Endothelial cell of umbilical vein (primary cell): ENCODE results near the gene SLC23A1. TPM values are rescaled to one million over a fixed set of nuclear protein-coding genes. Genes with fewer than 3 reads are reported as not detected.

ENCODE experiments used
- BruUV-seq: library from RNA; stranded (reverse); fragments of 400-500 nt; replicated peaks from 2 replicates; lab custom pipeline; 2021; lab: Mats Ljungman, UMichigan
- CTCF ChIA-PET: fragments of 300-600, 350-600 bp; sonication (Branson Sonifier 250); formaldehyde crosslinking; loops from one replicate; lab custom pipeline; 2021; ENCODE audit warnings: antibody characterized with exemption, inconsistent platforms; lab: Charles Lee
- POLR2A ChIA-PET: fragments of 300-600, 350-600 bp; sonication (Branson Sonifier 250); formaldehyde crosslinking; loops from one replicate; lab custom pipeline; 2021; ENCODE audit warnings: antibody characterized with exemption, inconsistent platforms; lab: Charles Lee
- DNase-seq: peaks from one replicate; pipeline ENCODE4 v3.0.0-alpha.2; 2011; ENCODE audit warnings: low read depth, low spot score
- FAIRE-seq: peaks from 2 replicates; lab custom pipeline; 2011; peaks lifted over from hg19 to GRCh38; lab: Jason Lieb, UNC
- H2AFZ ChIP-seq: 2 replicates; pipeline ENCODE4 v1.6.0; 2012; ENCODE audit warnings: low read depth, low read length, control low read depth, inconsistent platforms
- H3K27ac ChIP-seq: 2 replicates; pipeline ENCODE4 v1.5.1; 2011; ENCODE audit warnings: low read depth, mild to moderate bottlenecking, control low read depth, low read length, moderate library complexity; ENCODE audit not compliant: insufficient read depth
- H3K27me3 ChIP-seq, 2 experiments: 2 replicates each; pipeline versions ENCODE4 v1.6.0 to v1.6.1; 2011; ENCODE audit warnings: low read length in 2 of 2, mixed read lengths in 1 of 2; ENCODE audit not compliant: control insufficient read depth in 2 of 2, insufficient read depth in 2 of 2
- H3K36me3 ChIP-seq, 2 experiments: 2 replicates in 1 of 2; 3 replicates in 1 of 2; pipeline ENCODE4 v1.5.1; 2011; ENCODE audit warnings: low read length in 2 of 2, mild to moderate bottlenecking in 1 of 2, moderate library complexity in 1 of 2; ENCODE audit not compliant: control insufficient read depth in 2 of 2, insufficient read depth in 2 of 2; ENCODE audit errors: extremely low read depth in 1 of 2
- H3K4me1 ChIP-seq: 3 replicates; pipeline ENCODE4 v1.5.1; 2011; ENCODE audit warnings: mild to moderate bottlenecking, low read length; ENCODE audit not compliant: control insufficient read depth, insufficient read depth; ENCODE audit errors: extremely low read depth
- H3K4me2 ChIP-seq: 2 replicates; pipeline ENCODE4 v1.6.1; 2011; ENCODE audit warnings: low read length, control low read depth, mixed read lengths; ENCODE audit not compliant: insufficient read depth
- H3K4me3 ChIP-seq, 3 experiments: fragments of 200-600 bp in 1 of 3; sonication (generic), shearing (Covaris generic) in 1 of 3; replicated peaks in 1 of 3; 2 replicates each; pipeline ENCODE4 v1.5.1; 2011 to 2016; ENCODE audit warnings: control low read depth in 3 of 3, low read length in 3 of 3, mild to moderate bottlenecking in 2 of 3, inconsistent platforms in 1 of 3, low read depth in 1 of 3, moderate library complexity in 1 of 3; ENCODE audit not compliant: insufficient read depth in 1 of 3
- H3K79me2 ChIP-seq: 2 replicates; pipeline ENCODE4 v1.6.0; 2012; ENCODE audit warnings: low read length, inconsistent platforms; ENCODE audit not compliant: control insufficient read depth, insufficient read depth
- H3K9ac ChIP-seq: replicated peaks from 2 replicates; pipeline ENCODE3; 2011; ENCODE audit warnings: low read length, control low read depth; ENCODE audit not compliant: insufficient read depth; ENCODE audit errors: extremely low read depth
- H3K9me1 ChIP-seq: replicated peaks from 3 replicates; pipeline ENCODE4 v1.6.0; 2011; ENCODE audit warnings: mild to moderate bottlenecking, low read length; ENCODE audit not compliant: control insufficient read depth, insufficient read depth; ENCODE audit errors: extremely low read depth
- H3K9me3 ChIP-seq: replicated peaks from 2 replicates; pipeline ENCODE4 v1.5.1; 2012; ENCODE audit warnings: low read length, inconsistent platforms; ENCODE audit not compliant: control insufficient read depth, insufficient read depth
- H4K20me1 ChIP-seq: replicated peaks from 2 replicates; pipeline ENCODE3; 2011; ENCODE audit warnings: mild to moderate bottlenecking, low read length; ENCODE audit not compliant: control insufficient read depth, insufficient read depth; ENCODE audit errors: extremely low read depth
- CTCF ChIP-seq, 2 donors: IDR thresholded peaks; 1 replicate in 1 of 2; 2 replicates in 1 of 2; pipeline ENCODE4 v1.5.1; 2011; ENCODE audit warnings: low read length in 2 of 2, mild to moderate bottlenecking in 2 of 2, moderate library complexity in 2 of 2, control low read depth in 1 of 2, inconsistent platforms in 1 of 2, low read depth in 1 of 2; ENCODE audit not compliant: insufficient read depth in 1 of 2; ENCODE audit errors: extremely low read depth in 1 of 2
- EZH2 ChIP-seq: IDR thresholded peaks from 2 replicates; pipeline ENCODE4 v1.6.1; 2012; ENCODE audit warnings: borderline replicate concordance, low read depth, mild to moderate bottlenecking, moderate library complexity, low read length, inconsistent platforms; ENCODE audit not compliant: severe bottlenecking
- FOS ChIP-seq: IDR thresholded peaks from 2 replicates; pipeline ENCODE4 v1.6.1; 2011; ENCODE audit warnings: mild to moderate bottlenecking, low read length, moderate library complexity, borderline replicate concordance; ENCODE audit not compliant: insufficient read depth
- GATA2 ChIP-seq: IDR thresholded peaks from 2 replicates; pipeline ENCODE4 v1.7.0; 2011; ENCODE audit warnings: low read depth, mild to moderate bottlenecking, moderate library complexity, mixed read lengths, low read length; ENCODE audit not compliant: insufficient read length, insufficient read depth
- JUN ChIP-seq: IDR thresholded peaks from 2 replicates; pipeline ENCODE4 v1.6.1; 2011; ENCODE audit warnings: borderline replicate concordance, low read depth; ENCODE audit not compliant: insufficient read length, insufficient read depth
- MAX ChIP-seq: IDR thresholded peaks from 2 replicates; pipeline ENCODE4 v1.6.1; 2011; ENCODE audit not compliant: insufficient read depth, insufficient read length
- MYC ChIP-seq: IDR thresholded peaks from one replicate; pipeline ENCODE4 v1.6.1; 2011; ENCODE audit warnings: mild to moderate bottlenecking, low read depth, low read length
- POLR2A ChIP-seq: IDR thresholded peaks from 2 replicates; pipeline ENCODE4 v1.6.1; 2012; ENCODE audit warnings: low read depth, mild to moderate bottlenecking, control low read depth, low read length
- POLR2AphosphoS5 ChIP-seq: IDR thresholded peaks from 2 replicates; pipeline ENCODE4 v1.6.1; 2012; ENCODE audit warnings: low read depth, mild to moderate bottlenecking, control low read depth, low read length, moderate library complexity; ENCODE audit not compliant: insufficient read depth
- dilution Hi-C: fragments of 300-500 bp; cut with MboI; formaldehyde crosslinking; loops from one replicate; pipeline ENCODE4 v1.15.0; 2019; ENCODE audit warnings: low sequenced_read_pairs; ENCODE audit not compliant: extremely low pct_ligation_motif_present
- intact Hi-C: fragments of 100-400 bp; cut with micrococcal nuclease; formaldehyde crosslinking; loops from one replicate; pipeline ENCODE4 v1.10.0; 2022
- polyA plus RNA-seq, 4 experiments: library from polyadenylated mRNA; depleted of rRNA in 3 of 4; stranded (reverse) in 3 of 4; unstranded in 1 of 4; fragments of >200 nt; gene quantifications; 2 replicates each; pipeline versions ENCODE4 v1.2.1 to v1.2.3, GENCODE V29; 2011 to 2012; ENCODE audit warnings: missing spikeins in 1 of 4
- total RNA-seq: library from RNA; stranded (reverse); gene quantifications from 2 replicates; pipeline ENCODE4 v1.2.3, GENCODE V29; 2021

Gene SLC23A1
- total and polyA plus RNA-seq, 2 donors (not counting 3 experiments of a cell fraction or from before 2014, with no cell fraction given): not detected

- Histone ChIP-seq H3K4me2 (no peak overlapping the region), H3K4me1 (peaks cover 6% of the 10 kb centered on the region), H3K79me2 (no peaks in the 10 kb centered on the region), H3K27ac (no peak overlapping the region), H3K9me1 (no peaks in the 10 kb centered on the region), H3K9ac (no peak overlapping the region), H3K4me3 (no peak overlapping the region), H2AFZ (no peak overlapping the region), H3K27me3 (no peaks in the 10 kb centered on the region), H4K20me1 (no peaks in the 10 kb centered on the region), H3K9me3 (no peaks in the 10 kb centered on the region), H3K36me3 (no peaks in the 10 kb centered on the region)
- intact Hi-C loops (no loop called here), dilution Hi-C loops (no loop called here)
- POLR2A ChIA-PET: no interaction called here
- no peak for FAIRE-seq
- no peak for TF ChIP-seq CTCF (IDR thresholded peaks at IDR 0.05; ENCODE audit: extremely low read depth in 1 of 2, insufficient read depth in 1 of 2, low read depth in 1 of 2, low read length in 2 of 2)
- TF ChIP-seq MYC: no peak
- TF ChIP-seq JUN: no peak
- no peak for TF ChIP-seq MAX
- no peak for TF ChIP-seq POLR2AphosphoS5
- TF ChIP-seq GATA2: no peak
- TF ChIP-seq FOS: no peak
- no peak for TF ChIP-seq POLR2A
- TF ChIP-seq EZH2: no peak
- CTCF ChIA-PET: no interaction called here
- DNase-seq: no peak
- no TSS peak for BruUV-seq
These were observed 2.9 kb upstream of the SLC23A1 start for GRCh38 chr5:139386050-139386438.
